Ishikawa (cell line): ENCODE data around the gene HOXA9.

ENCODE experiments used
- CEBPB ChIP-seq: IDR thresholded peaks from 2 replicates; pipeline ENCODE4 v1.6.1; 2012
- CREB1 ChIP-seq: IDR thresholded peaks from 2 replicates; pipeline ENCODE4 v1.6.1; 2012; ENCODE audit warnings: low read depth
- EGR1 ChIP-seq: IDR thresholded peaks from 2 replicates; pipeline ENCODE4 v1.6.1; 2012
- EP300 ChIP-seq: IDR thresholded peaks from 2 replicates; pipeline ENCODE4 v1.6.1; 2012; ENCODE audit warnings: borderline replicate concordance
- FOXM1 ChIP-seq: IDR thresholded peaks from 2 replicates; pipeline ENCODE4 v1.6.1; 2012; ENCODE audit warnings: low read depth, borderline replicate concordance
- NFIC ChIP-seq: IDR thresholded peaks from 2 replicates; pipeline ENCODE4 v1.6.1; 2012
- RAD21 ChIP-seq: IDR thresholded peaks from 2 replicates; pipeline ENCODE4 v1.6.1; 2012; ENCODE audit warnings: low read depth
- TAF1 ChIP-seq: IDR thresholded peaks from 2 replicates; pipeline ENCODE4 v1.6.1; 2012; ENCODE audit warnings: low read depth, mild to moderate bottlenecking
- TCF12 ChIP-seq: IDR thresholded peaks from 2 replicates; pipeline ENCODE4 v1.6.1; 2012; ENCODE audit warnings: low read depth
- TEAD4 ChIP-seq: IDR thresholded peaks from 2 replicates; pipeline ENCODE4 v1.6.1; 2012
- YY1 ChIP-seq: IDR thresholded peaks from 2 replicates; pipeline ENCODE4 v1.6.1; 2012; ENCODE audit warnings: low read depth
- ZBTB7A ChIP-seq: IDR thresholded peaks from 2 replicates; pipeline ENCODE4 v1.6.1; 2012; ENCODE audit warnings: low read depth
- TF ChIP-seq, protein P1 (sequence below): IDR thresholded peaks from 2 replicates; pipeline ENCODE4 v1.6.1; 2012
- TF ChIP-seq, protein P2 (sequence below): IDR thresholded peaks from 2 replicates; pipeline ENCODE4 v1.6.1; 2012; ENCODE audit warnings: low read depth, mild to moderate bottlenecking
- TF ChIP-seq, protein P3 (sequence below): IDR thresholded peaks from 2 replicates; pipeline ENCODE4 v1.6.1; 2012

The HOXA9 gene

DNA sequence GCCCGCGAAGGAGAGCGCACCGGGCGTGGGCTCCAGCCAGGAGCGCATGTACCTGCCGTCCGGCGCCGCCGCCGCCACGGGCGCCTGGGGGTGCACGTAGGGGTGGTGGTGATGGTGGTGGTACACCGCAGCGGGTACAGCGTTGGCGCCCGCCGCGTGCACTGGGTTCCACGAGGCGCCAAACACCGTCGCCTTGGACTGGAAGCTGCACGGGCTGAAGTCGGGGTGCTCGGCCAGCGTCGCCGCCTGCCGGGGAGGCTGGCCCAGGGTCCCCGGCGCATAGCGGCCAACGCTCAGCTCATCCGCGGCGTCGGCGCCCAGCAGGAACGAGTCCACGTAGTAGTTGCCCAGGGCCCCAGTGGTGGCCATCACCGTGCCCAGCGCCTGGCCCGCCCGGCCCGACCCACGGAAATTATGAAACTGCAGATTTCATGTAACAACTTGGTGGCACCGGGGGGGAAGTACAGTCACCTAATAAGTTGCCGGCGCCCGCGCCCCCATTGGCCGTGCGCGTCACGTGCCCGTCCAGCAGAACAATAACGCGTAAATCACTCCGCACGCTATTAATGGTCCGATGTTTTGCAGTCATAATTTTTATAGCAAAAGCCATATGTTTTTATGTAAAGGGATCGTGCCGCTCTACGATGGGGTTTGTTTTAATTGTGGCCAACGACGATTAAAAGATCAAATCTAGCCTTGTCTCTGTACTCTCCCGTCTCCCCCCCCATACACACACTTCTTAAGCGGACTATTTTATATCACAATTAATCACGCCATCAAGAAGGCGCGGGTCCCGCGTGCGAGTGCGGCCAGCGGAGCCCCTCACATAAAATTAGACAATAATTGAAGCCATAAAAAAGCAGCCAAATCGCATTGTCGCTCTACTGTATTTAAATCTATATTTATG is at the start of gene HOXA9:
Gene HOXA9, minus strand, starts transcription at position 449 of the 907 bp plus-strand sequence. Its CDS starts 80 bp downstream, at position 369.
- TF ChIP-seq, protein P1, sequence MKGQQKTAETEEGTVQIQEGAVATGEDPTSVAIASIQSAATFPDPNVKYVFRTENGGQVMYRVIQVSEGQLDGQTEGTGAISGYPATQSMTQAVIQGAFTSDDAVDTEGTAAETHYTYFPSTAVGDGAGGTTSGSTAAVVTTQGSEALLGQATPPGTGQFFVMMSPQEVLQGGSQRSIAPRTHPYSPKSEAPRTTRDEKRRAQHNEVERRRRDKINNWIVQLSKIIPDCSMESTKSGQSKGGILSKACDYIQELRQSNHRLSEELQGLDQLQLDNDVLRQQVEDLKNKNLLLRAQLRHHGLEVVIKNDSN = no peak
- no peak for TF ChIP-seq TAF1
- TF ChIP-seq FOXM1 = no peak
- TF ChIP-seq EP300 = no peak
- TF ChIP-seq RAD21 = no peak
- TF ChIP-seq TEAD4 = no peak
- no peak for TF ChIP-seq EGR1
- TF ChIP-seq CEBPB = no peak
- TF ChIP-seq, protein P2, sequence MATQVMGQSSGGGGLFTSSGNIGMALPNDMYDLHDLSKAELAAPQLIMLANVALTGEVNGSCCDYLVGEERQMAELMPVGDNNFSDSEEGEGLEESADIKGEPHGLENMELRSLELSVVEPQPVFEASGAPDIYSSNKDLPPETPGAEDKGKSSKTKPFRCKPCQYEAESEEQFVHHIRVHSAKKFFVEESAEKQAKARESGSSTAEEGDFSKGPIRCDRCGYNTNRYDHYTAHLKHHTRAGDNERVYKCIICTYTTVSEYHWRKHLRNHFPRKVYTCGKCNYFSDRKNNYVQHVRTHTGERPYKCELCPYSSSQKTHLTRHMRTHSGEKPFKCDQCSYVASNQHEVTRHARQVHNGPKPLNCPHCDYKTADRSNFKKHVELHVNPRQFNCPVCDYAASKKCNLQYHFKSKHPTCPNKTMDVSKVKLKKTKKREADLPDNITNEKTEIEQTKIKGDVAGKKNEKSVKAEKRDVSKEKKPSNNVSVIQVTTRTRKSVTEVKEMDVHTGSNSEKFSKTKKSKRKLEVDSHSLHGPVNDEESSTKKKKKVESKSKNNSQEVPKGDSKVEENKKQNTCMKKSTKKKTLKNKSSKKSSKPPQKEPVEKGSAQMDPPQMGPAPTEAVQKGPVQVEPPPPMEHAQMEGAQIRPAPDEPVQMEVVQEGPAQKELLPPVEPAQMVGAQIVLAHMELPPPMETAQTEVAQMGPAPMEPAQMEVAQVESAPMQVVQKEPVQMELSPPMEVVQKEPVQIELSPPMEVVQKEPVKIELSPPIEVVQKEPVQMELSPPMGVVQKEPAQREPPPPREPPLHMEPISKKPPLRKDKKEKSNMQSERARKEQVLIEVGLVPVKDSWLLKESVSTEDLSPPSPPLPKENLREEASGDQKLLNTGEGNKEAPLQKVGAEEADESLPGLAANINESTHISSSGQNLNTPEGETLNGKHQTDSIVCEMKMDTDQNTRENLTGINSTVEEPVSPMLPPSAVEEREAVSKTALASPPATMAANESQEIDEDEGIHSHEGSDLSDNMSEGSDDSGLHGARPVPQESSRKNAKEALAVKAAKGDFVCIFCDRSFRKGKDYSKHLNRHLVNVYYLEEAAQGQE = no peak
- no peak for TF ChIP-seq TCF12
- no peak for TF ChIP-seq YY1
- no peak for TF ChIP-seq ZBTB7A
- TF ChIP-seq NFIC = no peak
- TF ChIP-seq, protein P3, sequence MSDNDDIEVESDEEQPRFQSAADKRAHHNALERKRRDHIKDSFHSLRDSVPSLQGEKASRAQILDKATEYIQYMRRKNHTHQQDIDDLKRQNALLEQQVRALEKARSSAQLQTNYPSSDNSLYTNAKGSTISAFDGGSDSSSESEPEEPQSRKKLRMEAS = no peak
- no peak for TF ChIP-seq CREB1

DNA sequence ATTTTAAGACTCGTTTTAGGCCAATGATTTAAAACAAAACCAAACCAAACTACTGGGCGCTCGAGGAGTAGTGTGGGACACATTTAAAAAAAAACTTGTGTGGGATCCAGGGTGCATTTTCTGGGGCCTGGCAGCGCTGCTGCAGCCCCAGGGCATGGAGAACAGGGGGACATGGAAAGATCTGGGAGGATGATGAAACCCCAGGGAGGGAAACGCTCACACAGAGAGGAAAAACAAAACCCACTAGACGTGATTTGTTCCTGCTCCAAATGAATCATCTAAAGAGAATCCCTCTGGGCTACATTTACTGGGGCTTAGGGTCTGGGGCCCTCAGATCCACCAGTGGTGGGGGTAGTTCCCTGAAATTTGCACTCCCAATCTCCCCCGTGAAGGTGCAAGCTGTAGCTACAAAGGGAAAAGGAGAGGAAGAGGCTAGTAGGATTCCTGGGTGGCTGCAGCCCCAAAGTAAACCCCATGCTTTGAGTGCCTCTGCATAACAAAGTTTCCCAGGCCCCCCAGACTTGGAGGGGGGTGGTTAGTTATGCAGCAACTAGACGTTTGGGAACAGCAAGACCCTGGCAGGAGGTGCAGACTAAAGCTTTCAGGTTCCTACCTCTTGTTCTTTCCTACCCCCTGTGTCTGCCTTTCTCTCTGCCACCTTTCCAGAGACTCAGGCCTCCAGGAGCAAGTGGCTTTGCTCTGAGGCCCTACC is 49.1 kb upstream of the HOXA9 start:
- TF ChIP-seq CREB1 = no peak
- TF ChIP-seq EP300 = no peak
- no peak for TF ChIP-seq NFIC
- TF ChIP-seq, protein P2 = no peak
- TF ChIP-seq, protein P3 = no peak
- no peak for TF ChIP-seq CEBPB
- no peak for TF ChIP-seq TAF1
- TF ChIP-seq, protein P1 = no peak
- TF ChIP-seq YY1 = no peak
- no peak for TF ChIP-seq TEAD4
- no peak for TF ChIP-seq EGR1

DNA sequence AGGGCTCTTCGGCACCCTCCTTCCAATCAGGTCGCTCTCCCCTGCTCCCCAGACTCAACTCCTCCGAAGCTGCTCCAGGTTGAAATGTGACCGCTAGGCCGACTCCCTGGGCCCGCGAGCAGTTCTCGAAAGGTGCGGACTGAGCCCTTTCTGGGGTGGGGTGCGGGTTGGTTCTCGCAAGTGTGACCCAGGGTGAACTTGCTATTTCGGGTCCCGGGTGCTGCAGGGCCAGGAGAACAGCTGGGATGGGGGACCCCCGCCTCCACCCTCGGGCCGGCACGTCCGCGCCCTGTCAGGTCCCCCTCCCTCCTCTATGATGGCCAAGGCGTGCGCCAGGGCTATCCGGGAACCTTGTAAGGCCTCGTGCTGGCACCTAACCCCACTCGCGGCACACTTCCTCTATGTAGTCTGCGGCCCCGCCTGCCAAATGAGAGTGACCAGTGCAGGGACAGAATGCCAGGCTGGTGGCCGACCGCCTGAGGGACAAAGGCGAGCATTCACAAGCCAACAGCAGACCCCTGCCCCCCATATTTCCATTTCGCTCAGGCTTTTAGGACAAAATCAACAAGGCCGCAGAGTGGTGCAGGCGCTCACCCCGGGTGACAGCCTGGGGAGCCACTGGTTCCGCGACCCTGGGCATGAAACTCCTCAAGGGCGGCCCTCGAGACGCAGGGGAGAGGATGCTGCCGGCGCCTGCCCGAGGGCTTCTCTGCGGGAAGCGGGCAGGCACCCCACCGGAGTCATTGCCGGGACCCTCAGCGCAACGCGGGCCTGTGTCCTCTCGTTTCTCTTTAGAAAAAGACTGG is 48.3 kb upstream of the HOXA9 start:
- TF ChIP-seq FOXM1 = no peak
- no peak for TF ChIP-seq ZBTB7A
- no peak for TF ChIP-seq RAD21
- TF ChIP-seq YY1 = no peak
- TF ChIP-seq TCF12 = no peak
- no peak for TF ChIP-seq EP300
- no peak for TF ChIP-seq TEAD4
- no peak for TF ChIP-seq CEBPB
- TF ChIP-seq NFIC = no peak
- TF ChIP-seq, protein P3 = no peak
- no peak for TF ChIP-seq CREB1

DNA sequence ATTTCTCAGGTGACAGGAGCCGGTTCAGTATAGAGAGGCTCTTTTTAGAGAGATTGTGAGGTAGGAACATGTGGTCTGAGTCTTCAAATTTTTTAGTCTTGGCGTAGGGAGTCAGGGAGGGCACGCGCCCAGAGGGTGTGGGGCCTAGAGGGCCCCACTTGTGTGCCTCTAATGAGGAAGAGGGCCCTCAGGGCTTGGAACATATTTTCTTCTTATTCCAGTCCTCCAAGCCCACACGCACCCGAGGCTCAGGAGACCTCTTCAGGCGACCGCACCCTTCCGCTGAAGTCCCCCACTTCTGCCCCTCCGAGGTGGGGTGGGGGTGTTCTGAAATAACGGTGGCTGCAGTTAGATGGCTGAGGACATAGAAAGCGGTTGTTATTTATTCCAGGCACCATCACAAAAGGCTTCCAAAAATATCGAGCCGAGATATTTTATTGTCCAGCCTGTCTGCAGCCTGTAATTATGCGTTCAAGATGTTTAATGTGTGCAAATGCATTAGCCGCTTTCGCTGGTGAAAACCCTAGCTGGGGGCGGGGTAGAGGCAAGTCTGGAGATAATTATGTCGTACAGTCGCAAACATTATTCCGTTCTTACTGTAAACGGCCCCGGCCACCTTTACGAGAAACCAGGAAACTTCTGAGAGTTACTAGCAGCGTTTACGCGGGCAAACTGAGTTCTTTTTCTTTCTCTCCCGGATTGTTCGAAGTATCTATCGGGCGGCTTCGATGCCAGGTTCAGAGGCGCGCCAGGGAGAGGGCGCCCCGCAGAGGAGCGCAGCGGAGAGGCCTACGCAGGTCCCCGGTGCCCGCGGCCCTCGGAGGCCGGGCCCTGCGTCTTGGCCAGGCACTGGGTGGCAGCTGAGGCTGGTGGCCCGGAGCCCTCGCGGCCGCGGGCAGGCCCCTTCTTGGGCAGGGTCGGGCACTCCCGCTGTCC is 47.4 kb upstream of the HOXA9 start:
- no peak for TF ChIP-seq CEBPB
- TF ChIP-seq NFIC = no peak
- TF ChIP-seq RAD21 = no peak
- TF ChIP-seq, protein P2 = no peak
- TF ChIP-seq YY1 = no peak
- no peak for TF ChIP-seq TEAD4
- no peak for TF ChIP-seq CREB1
